ENCODE measurements around the gene STOML2.

Gene STOML2

GRCh38 chr9:35116898-35117551 is 14.1 kb upstream of the STOML2 start:
- Histone ChIP-seq H3K4me1 (ENCODE audit: control extremely low read depth in 1 of 4, control insufficient read depth in 4 of 4, insufficient read depth in 4 of 4, low read length in 3 of 4) (peaks cover 11 to 43% (median 41%) of the 10 kb centered on the region in 4 experiments), H3K4me3 (ENCODE audit: control insufficient read depth in 1 of 7, extremely low read depth in 1 of 7, insufficient read depth in 4 of 7, low read depth in 2 of 7, low read length in 6 of 7) (peak overlapping the region in 6 of 7 experiments; percentile 75 to 97 (median 83)), H3K27me3 (replicated peaks in 2 of 5; ENCODE audit: control insufficient read depth in 4 of 5, insufficient read depth in 5 of 5, low read length in 4 of 5) (no peaks in the 10 kb centered on the region), H3K9me3 (ENCODE audit: control extremely low read depth in 1 of 5, control insufficient read depth in 4 of 5, insufficient read depth in 2 of 5, low read depth in 1 of 5, low read length in 4 of 5) (no peaks in the 10 kb centered on the region), H3K27ac (ENCODE audit: insufficient read depth in 1 of 2, low read depth in 1 of 2, low read length in 2 of 2, poor library complexity in 1 of 2, severe bottlenecking in 2 of 2) (no peak overlapping the region), H3K36me3 (ENCODE audit: control insufficient read depth in 4 of 4, insufficient read depth in 4 of 4, low read length in 3 of 4) (no peaks in the 10 kb centered on the region)
- WGBS (ENCODE audit: insufficient coverage) = 29% methylated on average over 23 of the region's 30 CpGs
- peak; percentile 95 to 98 (median 96) for DNase-seq
- CTCF ChIA-PET = interaction anchor here (0.6 to 7.8 kb wide), 15 partner anchors 9 to 437 kb away, joined by 3 to 48 read pairs (median 4); partner anchors contain the start of genes PIGO and STOML2
- POLR2A ChIA-PET = interaction anchor here (0.7 kb wide), 1 partner anchor 139 kb away, joined by 3 read pairs; no protein-coding TSS in a partner anchor

DNA sequence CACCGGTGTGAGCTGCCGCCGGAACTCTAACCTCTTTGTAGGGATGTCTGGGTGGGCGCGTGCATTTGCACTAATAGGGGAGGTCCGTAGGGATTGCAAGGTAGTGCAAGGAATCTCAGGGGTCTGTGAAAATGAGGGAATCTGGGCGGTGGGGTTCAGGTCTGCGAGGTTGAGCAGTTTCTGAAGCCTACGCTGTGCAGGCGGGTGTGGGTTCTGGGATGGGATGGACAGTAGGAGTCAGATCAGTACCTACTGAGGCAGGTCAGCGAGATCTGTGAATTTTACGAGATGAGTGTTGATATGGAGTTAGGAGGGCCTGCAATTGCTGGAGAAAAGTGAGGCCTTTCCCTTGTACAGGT is 13.6 kb upstream of the STOML2 start:
- H3K4me1 ChIP-seq (ENCODE audit: control extremely low read depth in 1 of 4, control insufficient read depth in 4 of 4, insufficient read depth in 4 of 4, low read length in 3 of 4) = peaks cover 14 to 47% (median 45%) of the 10 kb centered on the region in 4 experiments
- peak overlapping the region in 1 of 2 experiments; percentile 87 for H3K27ac ChIP-seq (ENCODE audit: insufficient read depth in 1 of 2, low read depth in 1 of 2, low read length in 2 of 2, poor library complexity in 1 of 2, severe bottlenecking in 2 of 2)
- no peaks in the 10 kb centered on the region for H3K27me3 ChIP-seq (replicated peaks in 2 of 5; ENCODE audit: control insufficient read depth in 4 of 5, insufficient read depth in 5 of 5, low read length in 4 of 5)
- ChIA-PET CTCF (interaction anchor here (0.6 to 7.8 kb wide), 15 partner anchors 9 to 438 kb away, joined by 3 to 48 read pairs (median 4); partner anchors contain the start of genes PIGO and STOML2), POLR2A (interaction anchor here (0.6 kb wide), 1 partner anchor 45 kb away, joined by 4 read pairs; no protein-coding TSS in a partner anchor)
- DNase-seq = no peak
- peak overlapping the region; percentile 42 to 97 (median 83) for H3K4me3 ChIP-seq (ENCODE audit: control insufficient read depth in 1 of 7, extremely low read depth in 1 of 7, insufficient read depth in 4 of 7, low read depth in 2 of 7, low read length in 6 of 7)
- WGBS (ENCODE audit: insufficient coverage) = 0% methylated on average over 6 of the region's 12 CpGs
- H3K9me3 ChIP-seq (ENCODE audit: control extremely low read depth in 1 of 5, control insufficient read depth in 4 of 5, insufficient read depth in 2 of 5, low read depth in 1 of 5, low read length in 4 of 5) = no peaks in the 10 kb centered on the region
- no peaks in the 10 kb centered on the region for H3K36me3 ChIP-seq (ENCODE audit: control insufficient read depth in 4 of 4, insufficient read depth in 4 of 4, low read length in 3 of 4)

DNA sequence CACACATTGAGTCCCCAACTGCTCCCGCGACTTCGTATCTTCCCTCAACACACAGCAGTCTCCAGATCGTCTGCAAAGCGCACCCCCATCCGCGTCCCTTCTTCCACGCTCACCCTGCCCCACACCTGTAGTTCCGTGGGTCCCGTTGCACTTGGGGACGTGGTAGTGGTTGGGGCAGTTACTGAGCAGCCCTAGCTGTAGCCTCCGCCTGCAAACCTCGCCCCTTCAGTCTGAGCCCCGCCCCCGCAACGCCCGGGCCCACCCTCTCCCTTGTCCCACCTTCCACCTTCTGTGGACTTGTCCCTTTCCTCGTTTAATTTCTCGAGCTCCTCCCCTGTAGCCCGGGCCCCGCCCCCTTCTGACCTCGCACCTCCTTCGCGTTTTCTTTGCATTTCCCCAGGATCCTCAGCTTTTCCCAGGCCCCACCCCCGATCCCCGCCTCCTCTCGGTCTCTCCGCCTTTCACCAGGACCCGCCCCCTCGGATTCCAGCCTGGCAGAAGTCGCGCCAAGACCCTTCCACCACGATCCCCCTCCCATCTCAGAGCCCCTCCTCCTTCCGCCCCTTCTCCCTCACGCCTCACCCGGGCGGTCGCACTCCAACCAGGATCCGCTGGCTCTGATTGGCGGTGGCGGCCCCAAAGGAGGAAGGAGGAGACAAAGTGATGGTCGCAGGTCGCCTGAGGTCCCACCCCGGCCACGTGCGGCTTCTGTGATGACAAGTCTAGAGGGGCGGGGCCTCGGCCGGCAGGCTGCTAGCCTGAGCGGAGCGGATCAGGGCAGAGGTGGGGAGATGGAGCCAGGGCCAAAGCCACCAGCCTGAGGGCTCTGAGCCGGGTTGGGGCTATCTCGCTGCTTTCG is 13.0 kb upstream of the STOML2 start, which contains the start of gene ATOSB:
TSS of gene ATOSB (minus strand) at position 183 of the 859 bp plus-strand sequence. CDS start 7,588 bp downstream, outside the sequence.
- Histone ChIP-seq H3K4me1 (ENCODE audit: control extremely low read depth in 1 of 4, control insufficient read depth in 4 of 4, insufficient read depth in 4 of 4, low read length in 3 of 4) (peaks cover 14 to 51% (median 48%) of the 10 kb centered on the region in 4 experiments), H3K4me3 (ENCODE audit: control insufficient read depth in 1 of 7, extremely low read depth in 1 of 7, insufficient read depth in 4 of 7, low read depth in 2 of 7, low read length in 6 of 7) (peak within 1 kb of the TSS; percentile 42 to 97 (median 83)), H3K27me3 (replicated peaks in 2 of 5; ENCODE audit: control insufficient read depth in 4 of 5, insufficient read depth in 5 of 5, low read length in 4 of 5) (no peaks in the 10 kb centered on the region), H3K27ac (ENCODE audit: insufficient read depth in 1 of 2, low read depth in 1 of 2, low read length in 2 of 2, poor library complexity in 1 of 2, severe bottlenecking in 2 of 2) (peak within 1 kb of the TSS; percentile 65 to 87), H3K9me3 (ENCODE audit: control extremely low read depth in 1 of 5, control insufficient read depth in 4 of 5, insufficient read depth in 2 of 5, low read depth in 1 of 5, low read length in 4 of 5) (no peaks in the 10 kb centered on the region), H3K36me3 (ENCODE audit: control insufficient read depth in 4 of 4, insufficient read depth in 4 of 4, low read length in 3 of 4) (no peaks in the 10 kb centered on the region)
- CTCF ChIA-PET = interaction anchor here (0.6 to 7.8 kb wide), 11 partner anchors 10 to 438 kb away, joined by 3 to 48 read pairs (median 4); partner anchors contain the start of genes STOML2 and VCP
- DNase-seq = peak; percentile 97 to 99 (median 99)
- POLR2A ChIA-PET = interaction anchor here (0.6 to 1.5 kb wide), 4 partner anchors 13 to 376 kb away, joined by 3 to 6 read pairs (median 5); partner anchors contain the start of genes FANCG and STOML2
- WGBS (ENCODE audit: insufficient coverage) = 0% methylated on average over 38 of the region's 54 CpGs

DNA sequence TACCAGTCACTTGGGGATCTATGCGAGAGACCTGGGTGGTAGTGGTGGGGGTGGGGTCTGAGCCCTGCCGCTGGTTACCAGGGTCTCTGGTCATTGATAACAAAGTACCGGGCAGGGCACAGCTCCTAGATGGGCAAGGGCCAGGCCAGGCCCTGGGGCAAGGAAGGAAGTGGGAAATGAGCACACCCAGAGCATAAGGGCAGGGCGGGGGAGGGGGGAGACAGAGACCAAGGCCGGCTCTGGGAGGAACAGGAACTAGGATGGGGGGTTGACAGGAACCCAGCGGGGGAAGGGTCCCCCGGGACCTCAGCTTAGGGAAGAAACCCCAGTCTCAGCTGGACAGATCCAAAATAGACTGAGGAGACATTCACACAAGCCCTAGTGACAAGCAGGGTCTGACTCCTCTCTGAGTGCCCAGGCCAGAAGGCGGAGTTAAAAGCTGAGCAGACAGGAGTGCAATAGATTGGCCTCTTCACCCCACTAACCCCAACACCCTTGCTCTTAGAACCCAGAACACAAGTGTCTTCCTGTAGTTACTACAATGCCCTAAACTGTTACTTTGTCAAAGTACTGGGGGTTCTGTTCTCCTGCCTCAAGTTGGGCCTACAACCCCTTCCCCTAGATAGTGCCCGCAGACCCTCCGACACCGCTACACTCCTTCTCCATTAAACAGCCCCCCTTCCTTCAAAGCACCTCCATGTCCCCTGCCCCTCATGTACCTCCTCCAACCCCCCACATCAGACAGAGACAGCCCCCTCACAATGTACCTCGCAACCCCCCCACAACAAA is 12.1 kb upstream of the STOML2 start:
- Histone ChIP-seq H3K9me3 (ENCODE audit: control extremely low read depth in 1 of 5, control insufficient read depth in 4 of 5, insufficient read depth in 2 of 5, low read depth in 1 of 5, low read length in 4 of 5) (no peaks in the 10 kb centered on the region), H3K36me3 (ENCODE audit: control insufficient read depth in 4 of 4, insufficient read depth in 4 of 4, low read length in 3 of 4) (no peaks in the 10 kb centered on the region), H3K27me3 (replicated peaks in 2 of 5; ENCODE audit: control insufficient read depth in 4 of 5, insufficient read depth in 5 of 5, low read length in 4 of 5) (no peaks in the 10 kb centered on the region), H3K4me3 (ENCODE audit: control insufficient read depth in 1 of 7, extremely low read depth in 1 of 7, insufficient read depth in 4 of 7, low read depth in 2 of 7, low read length in 6 of 7) (peak overlapping the region; percentile 42 to 97 (median 83)), H3K4me1 (ENCODE audit: control extremely low read depth in 1 of 4, control insufficient read depth in 4 of 4, insufficient read depth in 4 of 4, low read length in 3 of 4) (peaks cover 19 to 60% (median 57%) of the 10 kb centered on the region in 4 experiments), H3K27ac (ENCODE audit: insufficient read depth in 1 of 2, low read depth in 1 of 2, low read length in 2 of 2, poor library complexity in 1 of 2, severe bottlenecking in 2 of 2) (peak overlapping the region; percentile 65 to 87)
- ChIA-PET CTCF (interaction anchor here (0.9 to 7.8 kb wide), 12 partner anchors 9 to 504 kb away, joined by 3 to 48 read pairs (median 4); partner anchors contain the start of genes STOML2 and VCP), POLR2A (interaction anchor here (0.9 to 1.5 kb wide), 3 partner anchors 12 to 377 kb away, joined by 3 to 6 read pairs (median 6); partner anchors contain the start of genes FANCG and STOML2)
- DNase-seq = peak in 2 of 3 donors; percentile 53 to 62
- 2% methylated on average over 10 of the region's 12 CpGs for WGBS (ENCODE audit: insufficient coverage)

- H3K27me3 ChIP-seq (replicated peaks in 2 of 5; ENCODE audit: control insufficient read depth in 4 of 5, insufficient read depth in 5 of 5, low read length in 4 of 5) = no peaks in the 10 kb centered on the region
- no peaks in the 10 kb centered on the region for H3K9me3 ChIP-seq (ENCODE audit: control extremely low read depth in 1 of 5, control insufficient read depth in 4 of 5, insufficient read depth in 2 of 5, low read depth in 1 of 5, low read length in 4 of 5)
- WGBS (ENCODE audit: insufficient coverage) = 0% methylated on average over 2 of the region's 5 CpGs
- DNase-seq = peak; percentile 68 to 90 (median 83)
- H3K4me3 ChIP-seq (ENCODE audit: control insufficient read depth in 1 of 7, extremely low read depth in 1 of 7, insufficient read depth in 4 of 7, low read depth in 2 of 7, low read length in 6 of 7) = peak overlapping the region; percentile 42 to 97 (median 83)
- H3K4me1 ChIP-seq (ENCODE audit: control extremely low read depth in 1 of 4, control insufficient read depth in 4 of 4, insufficient read depth in 4 of 4, low read length in 3 of 4) = peaks cover 26 to 67% (median 64%) of the 10 kb centered on the region in 4 experiments
- POLR2A ChIA-PET = no interaction called here
- H3K27ac ChIP-seq (ENCODE audit: insufficient read depth in 1 of 2, low read depth in 1 of 2, low read length in 2 of 2, poor library complexity in 1 of 2, severe bottlenecking in 2 of 2) = peak overlapping the region; percentile 65 to 87
- H3K36me3 ChIP-seq (ENCODE audit: control insufficient read depth in 4 of 4, insufficient read depth in 4 of 4, low read length in 3 of 4) = no peaks in the 10 kb centered on the region
- CTCF ChIA-PET = interaction anchor here (0.9 to 7.8 kb wide), 11 partner anchors 8 to 505 kb away, joined by 3 to 48 read pairs (median 4); partner anchors contain the start of genes PIGO and STOML2
Measured at GRCh38 chr9:35114113-35114839, 11.3 kb upstream of the STOML2 start.
